Neural progenitor cell (in vitro differentiated cells): Measurements from ENCODE around the gene DGKD.

Experiments
- CTCF ChIP-seq: fragments of 200-600 bp; sonication (generic); IDR thresholded peaks from 2 replicates; pipeline ENCODE4 v1.5.1; 2017; ENCODE audit warnings: antibody characterized with exemption, mild to moderate bottlenecking
- EZH2 ChIP-seq: fragments of 200-600 bp; sonication (generic); IDR thresholded peaks from 2 replicates; pipeline ENCODE4 v1.6.1; 2017; ENCODE audit warnings: antibody characterized with exemption, mild to moderate bottlenecking, moderate library complexity

- TF ChIP-seq CTCF (no peak), EZH2 (no peak)
Measured at GRCh38 chr2:233458826-233459225, 104.5 kb downstream of the DGKD start.
